AG09309 (cell line): ENCODE results near the gene CNNM3.

Experiments
- DNase-seq: peaks from one replicate; pipeline ENCODE4 v3.0.0-alpha.2; 2010; ENCODE audit warnings: low read depth
- H3K4me3 ChIP-seq: 2 replicates; pipeline ENCODE4 v1.5.1; 2011; ENCODE audit warnings: mild to moderate bottlenecking, low read depth, low read length, moderate library complexity; ENCODE audit not compliant: control insufficient read depth
- CTCF ChIP-seq: IDR thresholded peaks from 2 replicates; pipeline ENCODE4 v1.5.1; 2011; ENCODE audit warnings: mild to moderate bottlenecking, low read depth, low read length, inconsistent platforms; ENCODE audit not compliant: insufficient read depth, control insufficient read depth; ENCODE audit errors: missing control alignments

Gene CNNM3

GRCh38 chr2:96831679-96832078, 15.6 kb downstream of the CNNM3 start:
- DNase-seq, result no peak
- TF ChIP-seq CTCF, result no peak
- H3K4me3 ChIP-seq, result no peak overlapping the region

GRCh38 chr2:96832408-96832753, 16.3 kb downstream of the CNNM3 start:
- no peak for DNase-seq
- TF ChIP-seq CTCF, result no peak
- no peak overlapping the region for H3K4me3 ChIP-seq

- H3K4me3 ChIP-seq, result no peak overlapping the region
- DNase-seq, result no peak
- no peak for TF ChIP-seq CTCF
These were observed 16.9 kb downstream of the CNNM3 start for GRCh38 chr2:96832754-96833507.

- TF ChIP-seq CTCF, result no peak
- no peak for DNase-seq
- no peak overlapping the region for H3K4me3 ChIP-seq
These were observed 19.8 kb downstream of the CNNM3 start for GRCh38 chr2:96835830-96836229.

- no peak for TF ChIP-seq CTCF
- no peak overlapping the region for H3K4me3 ChIP-seq
- no peak for DNase-seq
These were observed 21.5 kb downstream of the CNNM3 start for GRCh38 chr2:96837575-96837974.

GRCh38 chr2:96838345-96839292, 22.6 kb downstream of the CNNM3 start:
- no peak overlapping the region for H3K4me3 ChIP-seq
- DNase-seq, result no peak
- TF ChIP-seq CTCF, result no peak
